DND-41 (cell line): Measurements from ENCODE around the gene C10orf95.

Experiments
- CTCF ChIP-seq: IDR thresholded peaks from 2 replicates; pipeline ENCODE4 v1.5.1; 2012; ENCODE audit warnings: borderline replicate concordance, low read length, moderate library complexity, mild to moderate bottlenecking; ENCODE audit not compliant: poor library complexity, severe bottlenecking; ENCODE audit errors: extremely low read depth
- EZH2 ChIP-seq: IDR thresholded peaks from 3 replicates; pipeline ENCODE4 v1.6.1; 2012; ENCODE audit warnings: borderline replicate concordance, low read depth, mild to moderate bottlenecking, moderate library complexity, low read length, inconsistent platforms; ENCODE audit not compliant: severe bottlenecking

- TF ChIP-seq CTCF (no peak), EZH2 (no peak)
These were observed 30.4 kb downstream of the C10orf95 start, which contains the start of gene FBXL15 for GRCh38 chr10:102420714-102421506.
